HG03432 (cell line): ENCODE measurements around the gene CCDC68.
"Not testable (repeated sequence)": the region's sequence is repeated elsewhere in the genome, so short reads cannot be mapped to it uniquely, and the experiment has no call there.

Experiments
- ATAC-seq: cut with Tn5 transposase; IDR thresholded peaks from one replicate; pipeline ENCODE4 v1.9.1; 2021; ENCODE audit warnings: mild to moderate bottlenecking, moderate library complexity; ENCODE audit not compliant: unreplicated experiment

CCDC68 gene

GRCh38 chr18:54958704-54959625 lies at the start of gene CCDC68:
Gene CCDC68 (minus strand): TSS chr18:54959461. CDS start chr18:54942791, 16,670 bp downstream.
- ATAC-seq: peak; percentile 47

- ATAC-seq: no peak
Observed at GRCh38 chr18:55007602-55008001, 48.3 kb upstream of the CCDC68 start.

GRCh38 chr18:55003695-55004094 lies 44.4 kb upstream of the CCDC68 start:
- ATAC-seq: no peak

- ATAC-seq: no peak
Observed at GRCh38 chr18:55002261-55002660, 43.0 kb upstream of the CCDC68 start.

- ATAC-seq: no peak
Observed at GRCh38 chr18:55001394-55002024, 42.2 kb upstream of the CCDC68 start.

GRCh38 chr18:55000529-55000928 lies 41.3 kb upstream of the CCDC68 start:
- no peak for ATAC-seq

- ATAC-seq: no peak
Observed at GRCh38 chr18:54999016-54999415, 39.8 kb upstream of the CCDC68 start.

GRCh38 chr18:54995421-54996143 lies 36.3 kb upstream of the CCDC68 start:
- no peak for ATAC-seq

- no peak for ATAC-seq
Observed at GRCh38 chr18:54991981-54992380, 32.7 kb upstream of the CCDC68 start.

GRCh38 chr18:54984908-54985307 lies 25.6 kb upstream of the CCDC68 start:
- ATAC-seq: no peak

GRCh38 chr18:54983791-54984190 lies 24.5 kb upstream of the CCDC68 start:
- ATAC-seq: no peak

GRCh38 chr18:54983041-54983686 lies 23.9 kb upstream of the CCDC68 start:
- ATAC-seq: peak; percentile 82

GRCh38 chr18:54981076-54981475 lies 21.8 kb upstream of the CCDC68 start:
- no peak for ATAC-seq

GRCh38 chr18:54975598-54975997 lies 16.3 kb upstream of the CCDC68 start:
- ATAC-seq: no peak

GRCh38 chr18:54973046-54973445 lies 13.8 kb upstream of the CCDC68 start:
- ATAC-seq: no peak

- no peak for ATAC-seq
Observed at GRCh38 chr18:54968807-54969206, 9.5 kb upstream of the CCDC68 start.

- ATAC-seq: not testable (repeated sequence)
Observed at GRCh38 chr18:54968237-54968636, 9.0 kb upstream of the CCDC68 start.

- ATAC-seq: no peak
Observed at GRCh38 chr18:54967786-54968185, 8.5 kb upstream of the CCDC68 start.

- ATAC-seq: no peak
Observed at GRCh38 chr18:54964741-54965140, 5.5 kb upstream of the CCDC68 start.

GRCh38 chr18:54962919-54963645 lies 3.8 kb upstream of the CCDC68 start:
- no peak for ATAC-seq
